HCT116 (cell line): ENCODE results near the gene EFCAB12. TPM values are rescaled to one million over a fixed set of nuclear protein-coding genes. Genes with fewer than 3 reads are reported as not detected.
A peak's percentile ranks its signal among the peaks of the same experiment; 100 is the strongest.

Source experiments
- ATAC-seq: fragments of 200-7000 bp; cut with Tn5 transposase; 2 replicates; pipeline ENCODE4 v1.9.1; 2020; ENCODE audit warnings: mild to moderate bottlenecking, moderate library complexity
- BruUV-seq: library from RNA; stranded (reverse); fragments of 400-500 nt; replicated peaks from 2 replicates; lab custom pipeline; 2021; lab: Mats Ljungman, UMichigan
- CTCF ChIA-PET: fragments of 300-600 bp; sonication (Branson Sonifier 250); formaldehyde crosslinking; loops from one replicate; lab custom pipeline; 2021; ENCODE audit warnings: antibody characterized with exemption; lab: Charles Lee
- POLR2A ChIA-PET: fragments of 300-600, 350-600 bp; sonication (Branson Sonifier 250); formaldehyde crosslinking; loops from one replicate; lab custom pipeline; 2021; ENCODE audit warnings: antibody characterized with exemption; lab: Charles Lee
- RAD21 ChIA-PET, 2 experiments: fragments of 300-600 bp; sonication (Branson Sonifier 250); formaldehyde crosslinking; loops; one replicate each; lab custom pipeline; 2023; ENCODE audit warnings: low total read pairs in 2 of 2; ENCODE audit not compliant: uncharacterized antibody in 2 of 2, unreplicated experiment in 2 of 2, low non-redundant PET in 1 of 2; lab: Charles Lee
- DNase-seq: peaks from one replicate; pipeline ENCODE4 v3.0.0-alpha.2; 2010; ENCODE audit warnings: low read depth, low spot score
- H2AFZ ChIP-seq: fragments of 200-600 bp; shearing (Covaris generic), sonication (generic); 2 replicates; pipeline ENCODE4 v1.6.1; 2017; ENCODE audit warnings: low read depth, mixed run types, mixed read lengths, antibody characterized with exemption, low read length; ENCODE audit not compliant: poor library complexity, severe bottlenecking
- H3K27ac ChIP-seq: 2 replicates; pipeline ENCODE4 v1.5.1; 2012; ENCODE audit warnings: low read depth, low read length
- H3K27me3 ChIP-seq: fragments of 200-600 bp; sonication (generic); 2 replicates; pipeline ENCODE4 v1.6.1; 2016; ENCODE audit warnings: mixed run types, low read length, mixed read lengths; ENCODE audit not compliant: insufficient read depth
- H3K36me3 ChIP-seq, 2 experiments: fragments of 200-500 bp in 1 of 2; fragments of 200-600 bp in 1 of 2; sonication (Bioruptor generic) in 1 of 2; sonication (generic) in 1 of 2; 2 replicates each; pipeline versions ENCODE4 v1.5.1 to v1.6.1; 2014 to 2016; ENCODE audit warnings: low read length in 2 of 2, inconsistent platforms in 1 of 2, mixed read lengths in 1 of 2, mixed run types in 1 of 2; ENCODE audit not compliant: insufficient read depth in 2 of 2, control insufficient read depth in 1 of 2
- H3K4me1 ChIP-seq, 2 experiments: fragments of 200-600 bp in 1 of 2; sonication (generic) in 1 of 2; 2 replicates each; pipeline versions ENCODE4 v1.5.1 to v1.6.1; 2012 to 2017; ENCODE audit warnings: low read length in 2 of 2, inconsistent platforms in 1 of 2, mild to moderate bottlenecking in 1 of 2, mixed read lengths in 1 of 2, mixed run types in 1 of 2, moderate library complexity in 1 of 2; ENCODE audit not compliant: insufficient read depth in 2 of 2, control insufficient read depth in 1 of 2
- H3K4me2 ChIP-seq: fragments of 200-600 bp; sonication (generic); 2 replicates; pipeline ENCODE4 v1.6.1; 2017; ENCODE audit warnings: mixed run types, low read length, mixed read lengths
- H3K4me3 ChIP-seq, 2 experiments: fragments of 200-600 bp in 1 of 2; sonication (generic) in 1 of 2; replicated peaks in 1 of 2; 2 replicates each; pipeline ENCODE4 v1.5.1; 2011 to 2016; ENCODE audit warnings: low read length in 2 of 2, control low read depth in 1 of 2, low read depth in 1 of 2, mild to moderate bottlenecking in 1 of 2, mixed read lengths in 1 of 2, mixed run types in 1 of 2
- H3K79me2 ChIP-seq: fragments of 200-600 bp; sonication (generic); 2 replicates; pipeline ENCODE4 v1.6.1; 2017; ENCODE audit warnings: mild to moderate bottlenecking, mixed run types, low read length, moderate library complexity, mixed read lengths; ENCODE audit not compliant: insufficient read depth
- H3K9ac ChIP-seq: fragments of 200-600 bp; sonication (generic); 2 replicates; pipeline ENCODE4 v1.6.1; 2016; ENCODE audit warnings: low read length, mixed read lengths
- H3K9me2 ChIP-seq: fragments of 200-600 bp; sonication (generic), shearing (Covaris generic); 2 replicates; pipeline ENCODE4 v1.6.1; 2017; ENCODE audit warnings: mixed run types, mild to moderate bottlenecking, moderate library complexity; ENCODE audit not compliant: insufficient read depth
- H3K9me3 ChIP-seq, 2 experiments: fragments of 200-500 bp in 1 of 2; fragments of 200-600 bp in 1 of 2; sonication (Bioruptor generic) in 1 of 2; sonication (generic) in 1 of 2; 2 replicates each; pipeline ENCODE4 v1.6.1; 2014 to 2017; ENCODE audit warnings: low read length in 2 of 2, mixed read lengths in 2 of 2, inconsistent platforms in 1 of 2, low read depth in 1 of 2, mild to moderate bottlenecking in 1 of 2, mixed run types in 1 of 2, moderate library complexity in 1 of 2; ENCODE audit not compliant: control insufficient read depth in 1 of 2, insufficient read depth in 1 of 2
- H4K20me1 ChIP-seq: fragments of 200-600 bp; sonication (generic), shearing (Covaris generic); 2 replicates; pipeline ENCODE4 v1.6.1; 2017; ENCODE audit warnings: mixed run types, mild to moderate bottlenecking, moderate library complexity; ENCODE audit not compliant: insufficient read depth
- FOSL1 ChIP-seq: IDR thresholded peaks from 2 replicates; pipeline ENCODE4 v1.6.1; 2012; ENCODE audit warnings: low read depth
- TCF7L2 ChIP-seq: IDR thresholded peaks from 2 replicates; pipeline ENCODE4 v1.7.0; 2011; ENCODE audit warnings: borderline replicate concordance, inconsistent platforms; ENCODE audit not compliant: insufficient read depth, insufficient read length; ENCODE audit errors: extremely low read depth
- intact Hi-C: fragments of 100-400 bp; cut with micrococcal nuclease; formaldehyde crosslinking; loops from 2 replicates; pipeline ENCODE4 v1.10.0; 2022
- total RNA-seq: library from RNA; stranded (reverse); gene quantifications from one replicate; pipeline ENCODE4 v1.2.1, GENCODE V29; 2021; ENCODE audit not compliant: unreplicated experiment
- TF ChIP-seq, protein P1 (sequence below): IDR thresholded peaks from 2 replicates; pipeline ENCODE4 v1.6.1; 2012; ENCODE audit warnings: low read depth
- TF ChIP-seq, protein P2 (sequence below), 3 experiments: fragments of 200-600 bp in 1 of 3; sonication (generic) in 1 of 3; IDR thresholded peaks in 2 of 3; conservative IDR thresholded peaks in 1 of 3; 2 replicates each; pipeline ENCODE4 v1.5.1; 2012 to 2017; ENCODE audit warnings: low read depth in 2 of 3, low read length in 2 of 3, antibody characterized with exemption in 1 of 3, borderline replicate concordance in 1 of 3, control low read depth in 1 of 3, mild to moderate bottlenecking in 1 of 3, mixed read lengths in 1 of 3, mixed run types in 1 of 3, moderate library complexity in 1 of 3; ENCODE audit not compliant: insufficient read depth in 1 of 3

The EFCAB12 gene
- total RNA-seq, 1 experiment from 2014 or later: 0.42 TPM

DNA sequence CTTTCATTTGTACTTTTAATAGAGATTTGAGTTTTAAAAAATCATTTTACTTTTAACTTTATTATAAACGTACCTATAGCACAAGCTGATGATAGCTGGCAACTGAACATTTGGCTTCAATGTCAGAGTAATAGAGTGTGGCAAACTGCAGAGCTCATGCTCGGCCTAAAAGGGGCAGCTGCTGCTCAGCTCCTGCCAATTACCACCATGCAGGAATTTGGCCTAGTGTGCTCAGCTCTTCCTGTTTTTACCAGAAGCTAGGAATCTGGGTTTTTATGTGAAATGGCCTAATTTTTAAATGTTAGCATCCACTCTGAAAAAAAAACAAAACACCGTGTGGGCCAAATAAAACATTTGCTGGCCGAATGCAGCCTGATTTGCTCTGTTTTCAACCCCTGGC is 13.3 kb upstream of the EFCAB12 start:
- BruUV-seq: no TSS peak
- TF ChIP-seq FOSL1: no peak
- TF ChIP-seq TCF7L2: no peak
- TF ChIP-seq, protein P1, sequence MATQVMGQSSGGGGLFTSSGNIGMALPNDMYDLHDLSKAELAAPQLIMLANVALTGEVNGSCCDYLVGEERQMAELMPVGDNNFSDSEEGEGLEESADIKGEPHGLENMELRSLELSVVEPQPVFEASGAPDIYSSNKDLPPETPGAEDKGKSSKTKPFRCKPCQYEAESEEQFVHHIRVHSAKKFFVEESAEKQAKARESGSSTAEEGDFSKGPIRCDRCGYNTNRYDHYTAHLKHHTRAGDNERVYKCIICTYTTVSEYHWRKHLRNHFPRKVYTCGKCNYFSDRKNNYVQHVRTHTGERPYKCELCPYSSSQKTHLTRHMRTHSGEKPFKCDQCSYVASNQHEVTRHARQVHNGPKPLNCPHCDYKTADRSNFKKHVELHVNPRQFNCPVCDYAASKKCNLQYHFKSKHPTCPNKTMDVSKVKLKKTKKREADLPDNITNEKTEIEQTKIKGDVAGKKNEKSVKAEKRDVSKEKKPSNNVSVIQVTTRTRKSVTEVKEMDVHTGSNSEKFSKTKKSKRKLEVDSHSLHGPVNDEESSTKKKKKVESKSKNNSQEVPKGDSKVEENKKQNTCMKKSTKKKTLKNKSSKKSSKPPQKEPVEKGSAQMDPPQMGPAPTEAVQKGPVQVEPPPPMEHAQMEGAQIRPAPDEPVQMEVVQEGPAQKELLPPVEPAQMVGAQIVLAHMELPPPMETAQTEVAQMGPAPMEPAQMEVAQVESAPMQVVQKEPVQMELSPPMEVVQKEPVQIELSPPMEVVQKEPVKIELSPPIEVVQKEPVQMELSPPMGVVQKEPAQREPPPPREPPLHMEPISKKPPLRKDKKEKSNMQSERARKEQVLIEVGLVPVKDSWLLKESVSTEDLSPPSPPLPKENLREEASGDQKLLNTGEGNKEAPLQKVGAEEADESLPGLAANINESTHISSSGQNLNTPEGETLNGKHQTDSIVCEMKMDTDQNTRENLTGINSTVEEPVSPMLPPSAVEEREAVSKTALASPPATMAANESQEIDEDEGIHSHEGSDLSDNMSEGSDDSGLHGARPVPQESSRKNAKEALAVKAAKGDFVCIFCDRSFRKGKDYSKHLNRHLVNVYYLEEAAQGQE: no peak
- TF ChIP-seq, protein P2, sequence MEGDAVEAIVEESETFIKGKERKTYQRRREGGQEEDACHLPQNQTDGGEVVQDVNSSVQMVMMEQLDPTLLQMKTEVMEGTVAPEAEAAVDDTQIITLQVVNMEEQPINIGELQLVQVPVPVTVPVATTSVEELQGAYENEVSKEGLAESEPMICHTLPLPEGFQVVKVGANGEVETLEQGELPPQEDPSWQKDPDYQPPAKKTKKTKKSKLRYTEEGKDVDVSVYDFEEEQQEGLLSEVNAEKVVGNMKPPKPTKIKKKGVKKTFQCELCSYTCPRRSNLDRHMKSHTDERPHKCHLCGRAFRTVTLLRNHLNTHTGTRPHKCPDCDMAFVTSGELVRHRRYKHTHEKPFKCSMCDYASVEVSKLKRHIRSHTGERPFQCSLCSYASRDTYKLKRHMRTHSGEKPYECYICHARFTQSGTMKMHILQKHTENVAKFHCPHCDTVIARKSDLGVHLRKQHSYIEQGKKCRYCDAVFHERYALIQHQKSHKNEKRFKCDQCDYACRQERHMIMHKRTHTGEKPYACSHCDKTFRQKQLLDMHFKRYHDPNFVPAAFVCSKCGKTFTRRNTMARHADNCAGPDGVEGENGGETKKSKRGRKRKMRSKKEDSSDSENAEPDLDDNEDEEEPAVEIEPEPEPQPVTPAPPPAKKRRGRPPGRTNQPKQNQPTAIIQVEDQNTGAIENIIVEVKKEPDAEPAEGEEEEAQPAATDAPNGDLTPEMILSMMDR (IDR thresholded peaks at IDR 0.05 in 2 of 3, conservative IDR thresholded peaks at IDR 0.05 in 1 of 3; ENCODE audit: borderline replicate concordance in 1 of 3, insufficient read depth in 1 of 3, low read depth in 2 of 3, low read length in 2 of 3): no peak
- no peak overlapping the region for H3K27ac ChIP-seq
- no peak overlapping the region for H2AFZ ChIP-seq
- peak overlapping the region; percentile 87; the same call in 1 of the 2 replicates for H3K4me2 ChIP-seq
- ChIA-PET CTCF (no interaction called here), RAD21 (no interaction called here), POLR2A (no interaction called here)
- H3K27me3 ChIP-seq: no peaks in the 10 kb centered on the region
- H3K79me2 ChIP-seq: peaks cover 37% of the 10 kb centered on the region
- no peak overlapping the region for H3K9ac ChIP-seq
- peaks cover 9 to 18% of the 10 kb centered on the region in 2 experiments; a peak in 3 of 4 replicates for H3K4me1 ChIP-seq
- no peaks in the 10 kb centered on the region for H3K9me3 ChIP-seq
- DNase-seq (no peak), ATAC-seq (no peak)
- no peaks in the 10 kb centered on the region for H3K9me2 ChIP-seq
- peaks cover 5 to 11% of the 10 kb centered on the region in 2 experiments; a peak in 3 of 4 replicates for H3K36me3 ChIP-seq
- intact Hi-C loops: no loop called here
- H3K4me3 ChIP-seq: no peak overlapping the region
- H4K20me1 ChIP-seq: no peaks in the 10 kb centered on the region
